ENCODE measurements around the gene KLF14. TPM values are rescaled to one million over a fixed set of nuclear protein-coding genes. Genes with fewer than 3 reads are reported as not detected.

Gene KLF14
- total and polyA plus RNA-seq, 2 donors (not counting 3 experiments of a cell fraction or from before 2014, with no cell fraction given) = 0.01 TPM; not detected in 1

DNA sequence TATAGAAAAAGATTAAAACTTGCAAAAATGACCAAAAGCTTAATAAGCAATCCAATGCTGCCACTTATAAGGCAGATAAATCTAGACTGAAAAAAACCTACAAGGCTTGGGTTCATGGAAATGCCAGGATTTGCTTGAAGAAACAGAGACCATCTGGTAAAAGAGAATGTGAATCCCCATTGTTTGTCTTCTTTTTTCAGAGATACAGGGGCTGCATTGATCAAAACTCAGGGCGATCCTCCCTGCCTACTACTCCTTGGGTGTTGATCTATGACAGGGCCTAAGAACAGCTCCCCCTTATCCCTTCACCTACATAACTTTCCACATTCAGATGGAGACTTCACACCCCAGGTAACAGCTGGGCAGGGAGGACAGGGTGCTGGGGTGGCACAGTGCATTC, 44.3 kb downstream of the KLF14 start:
- no peak overlapping the region for H3K9ac ChIP-seq (replicated peaks; ENCODE audit: extremely low read depth, insufficient read depth, low read length)
- no peak overlapping the region for H2AFZ ChIP-seq (ENCODE audit: low read depth, low read length)
- H3K9me3 ChIP-seq (replicated peaks; ENCODE audit: control insufficient read depth, insufficient read depth, low read length) = no peaks in the 10 kb centered on the region
- peaks cover 4 to 14% of the 10 kb centered on the region in 2 experiments for H3K27me3 ChIP-seq (ENCODE audit: control insufficient read depth in 2 of 2, insufficient read depth in 2 of 2, low read length in 2 of 2)
- intact Hi-C loops (cut with micrococcal nuclease) (no loop called here), dilution Hi-C loops (cut with MboI; ENCODE audit: extremely low pct_ligation_motif_present, low sequenced_read_pairs) (no loop called here)
- POLR2A ChIA-PET = no interaction called here
- no TSS peak for BruUV-seq (replicated peaks)
- no peak for TF ChIP-seq POLR2A (IDR thresholded peaks at IDR 0.05; ENCODE audit: low read depth, low read length)
- TF ChIP-seq CTCF (IDR thresholded peaks at IDR 0.05; ENCODE audit: extremely low read depth in 1 of 2, insufficient read depth in 1 of 2, low read depth in 1 of 2, low read length in 2 of 2) = no peak
- no peak for TF ChIP-seq MYC (IDR thresholded peaks at IDR 0.05; ENCODE audit: low read depth, low read length)
- TF ChIP-seq FOS (IDR thresholded peaks at IDR 0.05; ENCODE audit: borderline replicate concordance, insufficient read depth, low read length) = no peak
- no peak for TF ChIP-seq POLR2AphosphoS5 (IDR thresholded peaks at IDR 0.05; ENCODE audit: insufficient read depth, low read depth, low read length)
- H3K79me2 ChIP-seq (ENCODE audit: control insufficient read depth, insufficient read depth, low read length) = no peaks in the 10 kb centered on the region
- H4K20me1 ChIP-seq (replicated peaks; ENCODE audit: control insufficient read depth, extremely low read depth, insufficient read depth, low read length) = no peaks in the 10 kb centered on the region
- no peaks in the 10 kb centered on the region for H3K4me1 ChIP-seq (ENCODE audit: control insufficient read depth, extremely low read depth, insufficient read depth, low read length)
- H3K9me1 ChIP-seq (replicated peaks; ENCODE audit: control insufficient read depth, extremely low read depth, insufficient read depth, low read length) = no peaks in the 10 kb centered on the region
- no peaks in the 10 kb centered on the region for H3K36me3 ChIP-seq (ENCODE audit: control insufficient read depth in 2 of 2, extremely low read depth in 1 of 2, insufficient read depth in 2 of 2, low read length in 2 of 2)
- no peak overlapping the region for H3K27ac ChIP-seq (ENCODE audit: insufficient read depth, low read depth, low read length)
- FAIRE-seq = no peak
- H3K4me3 ChIP-seq (replicated peaks in 1 of 3; ENCODE audit: insufficient read depth in 1 of 3, low read depth in 1 of 3, low read length in 3 of 3) = no peak overlapping the region
- CTCF ChIA-PET = no interaction called here
- DNase-seq (ENCODE audit: low read depth, low spot score) = no peak
- no peak overlapping the region for H3K4me2 ChIP-seq (ENCODE audit: insufficient read depth, low read length)

- Histone ChIP-seq H3K9me3 (replicated peaks; ENCODE audit: control insufficient read depth, insufficient read depth, low read length) (no peaks in the 10 kb centered on the region), H3K79me2 (ENCODE audit: control insufficient read depth, insufficient read depth, low read length) (no peaks in the 10 kb centered on the region), H3K27ac (ENCODE audit: insufficient read depth, low read depth, low read length) (no peak overlapping the region), H3K4me1 (ENCODE audit: control insufficient read depth, extremely low read depth, insufficient read depth, low read length) (no peaks in the 10 kb centered on the region), H3K27me3 (ENCODE audit: control insufficient read depth in 2 of 2, insufficient read depth in 2 of 2, low read length in 2 of 2) (peaks cover 8 to 13% of the 10 kb centered on the region in 2 experiments), H3K9me1 (replicated peaks; ENCODE audit: control insufficient read depth, extremely low read depth, insufficient read depth, low read length) (no peaks in the 10 kb centered on the region), H4K20me1 (replicated peaks; ENCODE audit: control insufficient read depth, extremely low read depth, insufficient read depth, low read length) (no peaks in the 10 kb centered on the region), H3K9ac (replicated peaks; ENCODE audit: extremely low read depth, insufficient read depth, low read length) (no peak overlapping the region), H2AFZ (ENCODE audit: low read depth, low read length) (no peak overlapping the region), H3K4me2 (ENCODE audit: insufficient read depth, low read length) (no peak overlapping the region), H3K36me3 (ENCODE audit: control insufficient read depth in 2 of 2, extremely low read depth in 1 of 2, insufficient read depth in 2 of 2, low read length in 2 of 2) (no peaks in the 10 kb centered on the region), H3K4me3 (replicated peaks in 1 of 3; ENCODE audit: insufficient read depth in 1 of 3, low read depth in 1 of 3, low read length in 3 of 3) (no peak overlapping the region)
- intact Hi-C loops (cut with micrococcal nuclease) (no loop called here), dilution Hi-C loops (cut with MboI; ENCODE audit: extremely low pct_ligation_motif_present, low sequenced_read_pairs) (no loop called here)
- FAIRE-seq (no peak), DNase-seq (ENCODE audit: low read depth, low spot score) (no peak)
- TF ChIP-seq MYC (IDR thresholded peaks at IDR 0.05; ENCODE audit: low read depth, low read length) = no peak
- no peak for TF ChIP-seq FOS (IDR thresholded peaks at IDR 0.05; ENCODE audit: borderline replicate concordance, insufficient read depth, low read length)
- TF ChIP-seq POLR2AphosphoS5 (IDR thresholded peaks at IDR 0.05; ENCODE audit: insufficient read depth, low read depth, low read length) = no peak
- no peak for TF ChIP-seq CTCF (IDR thresholded peaks at IDR 0.05; ENCODE audit: extremely low read depth in 1 of 2, insufficient read depth in 1 of 2, low read depth in 1 of 2, low read length in 2 of 2)
- TF ChIP-seq EZH2 (IDR thresholded peaks at IDR 0.05; ENCODE audit: borderline replicate concordance, low read depth, low read length, severe bottlenecking) = no peak
- TF ChIP-seq JUN (IDR thresholded peaks at IDR 0.05; ENCODE audit: borderline replicate concordance, insufficient read depth, insufficient read length, low read depth) = no peak
- no peak for TF ChIP-seq POLR2A (IDR thresholded peaks at IDR 0.05; ENCODE audit: low read depth, low read length)
- TF ChIP-seq MAX (IDR thresholded peaks at IDR 0.05; ENCODE audit: insufficient read depth, insufficient read length) = no peak
- CTCF ChIA-PET = no interaction called here
- BruUV-seq (replicated peaks) = no TSS peak
- POLR2A ChIA-PET = no interaction called here
These were observed 51.0 kb downstream of the KLF14 start for GRCh38 chr7:130683026-130683425.

All from endothelial cell of umbilical vein (primary cell).